K562 (cell line): ENCODE data around the gene HDAC7. TPM values are rescaled to one million over a fixed set of nuclear protein-coding genes. Genes with fewer than 3 reads are reported as not detected.

ENCODE experiments used
- ARID1B ChIP-seq: fragments of 450-650 bp; IDR thresholded peaks from 2 replicates; pipeline ENCODE4 v1.6.1; 2016; ENCODE audit warnings: antibody characterized with exemption, mild to moderate bottlenecking, inconsistent platforms
- FOS ChIP-seq: IDR thresholded peaks from 3 replicates; pipeline ENCODE4 v1.6.1; 2011; ENCODE audit not compliant: insufficient read length; ENCODE audit errors: extremely low read depth
- JUNB ChIP-seq: fragments of 450-650 bp; formaldehyde crosslinking; conservative IDR thresholded peaks from 2 replicates; pipeline ENCODE4 v1.4.0; 2020; ENCODE audit warnings: mild to moderate bottlenecking
- PHF8 ChIP-seq: fragments of 200-600 bp; sonication (generic); IDR thresholded peaks from 2 replicates; pipeline ENCODE4 v1.6.1; 2012; ENCODE audit warnings: mixed run types, mild to moderate bottlenecking, inconsistent platforms, low read length, moderate library complexity, borderline replicate concordance
- POLR2AphosphoS5 ChIP-seq: IDR thresholded peaks from 2 replicates; pipeline ENCODE4 v1.6.1; 2011; ENCODE audit warnings: mild to moderate bottlenecking, low read depth, low read length, moderate library complexity; ENCODE audit not compliant: control insufficient read depth, insufficient read depth
- PREB ChIP-seq: sonication (generic); formaldehyde crosslinking; IDR thresholded peaks from 2 replicates; pipeline ENCODE4 v1.8.1; 2023; ENCODE audit warnings: mild to moderate bottlenecking, missing genetic modification reagents
- PTTG1 ChIP-seq: fragments of 450-650 bp; IDR thresholded peaks from 2 replicates; pipeline ENCODE4 v1.6.1; 2016; ENCODE audit warnings: low read depth, mild to moderate bottlenecking, missing genetic modification characterization, missing compliant biosample characterization
- SMARCA5 ChIP-seq: fragments of 450-650 bp; IDR thresholded peaks from 2 replicates; pipeline ENCODE4 v1.6.1; 2016
- TAF9B ChIP-seq: fragments of 450-650 bp; IDR thresholded peaks from 2 replicates; pipeline ENCODE4 v1.6.1; 2018; ENCODE audit warnings: mild to moderate bottlenecking; ENCODE audit not compliant: partially characterized antibody
- ZBTB40 ChIP-seq, 2 experiments: fragments of 450-650 bp in 1 of 2; sonication (generic) in 1 of 2; formaldehyde crosslinking in 1 of 2; IDR thresholded peaks; 2 replicates each; pipeline versions ENCODE4 v1.7.1 to v1.9.0; 2016 to 2022; ENCODE audit warnings: inconsistent platforms in 1 of 2, mild to moderate bottlenecking in 1 of 2, missing genetic modification reagents in 1 of 2
- ZNF253 ChIP-seq: fragments of 250-450 bp; sonication (Bioruptor Pico); conservative IDR thresholded peaks from 2 replicates; pipeline ENCODE4 v1.6.1; 2021; ENCODE audit warnings: mild to moderate bottlenecking
- polyA plus RNA-seq, 8 experiments: library from polyadenylated mRNA; depleted of rRNA in 4 of 8; stranded (reverse) in 5 of 8; unstranded in 3 of 8; fragments of >200 nt; fragmentation: Nextera tagmentation in 2 of 8; fragmentation: Illumina TruSeq in 1 of 8; extraction: Ambion mirVana in 2 of 8; extraction: Trizol in 1 of 8; gene quantifications; 2 replicates each; pipeline versions ENCODE4 v1.2.1 to v1.2.3, GENCODE V29; 2011 to 2014; ENCODE audit warnings: inconsistent platforms in 1 of 8, missing spikeins in 1 of 8
- total RNA-seq, 7 experiments: library from RNA; depleted of rRNA in 6 of 7; stranded (reverse); fragments of >200 nt in 6 of 7; fragmentation: Illumina TruSeq in 2 of 7; extraction: Trizol in 2 of 7; gene quantifications; 2 replicates each; pipeline versions ENCODE4 v1.2.1 to v1.2.3, GENCODE V29; 2011 to 2021; ENCODE audit warnings: low replicate concordance in 1 of 7
- TF ChIP-seq, protein P1 (sequence below): fragments of 450-650 bp; IDR thresholded peaks from 2 replicates; pipeline ENCODE4 v1.7.0; 2016; ENCODE audit warnings: borderline replicate concordance

Gene HDAC7
- total and polyA plus RNA-seq, 9 of the 15 experiments (the other 6 are each of a cell fraction or from before 2014, with no cell fraction given): 2.5 to 129 (median 31.1) TPM

- TF ChIP-seq ARID1B (peak; percentile 61), TAF9B (no peak), ZNF253 (CRISPR knock-in tag) (no peak), PTTG1 (no peak), ZBTB40 (IDR thresholded peaks at IDR 0.05) (no peak), ZBTB40 (CRISPR knock-in tag; IDR thresholded peaks at IDR 0.05) (no peak), JUNB (CRISPR knock-in tag) (peak; percentile 91), FOS (peak; percentile 4), PHF8 (no peak), SMARCA5 (no peak), PREB (CRISPR knock-in tag) (no peak), POLR2AphosphoS5 (no peak)
- TF ChIP-seq, protein P1, sequence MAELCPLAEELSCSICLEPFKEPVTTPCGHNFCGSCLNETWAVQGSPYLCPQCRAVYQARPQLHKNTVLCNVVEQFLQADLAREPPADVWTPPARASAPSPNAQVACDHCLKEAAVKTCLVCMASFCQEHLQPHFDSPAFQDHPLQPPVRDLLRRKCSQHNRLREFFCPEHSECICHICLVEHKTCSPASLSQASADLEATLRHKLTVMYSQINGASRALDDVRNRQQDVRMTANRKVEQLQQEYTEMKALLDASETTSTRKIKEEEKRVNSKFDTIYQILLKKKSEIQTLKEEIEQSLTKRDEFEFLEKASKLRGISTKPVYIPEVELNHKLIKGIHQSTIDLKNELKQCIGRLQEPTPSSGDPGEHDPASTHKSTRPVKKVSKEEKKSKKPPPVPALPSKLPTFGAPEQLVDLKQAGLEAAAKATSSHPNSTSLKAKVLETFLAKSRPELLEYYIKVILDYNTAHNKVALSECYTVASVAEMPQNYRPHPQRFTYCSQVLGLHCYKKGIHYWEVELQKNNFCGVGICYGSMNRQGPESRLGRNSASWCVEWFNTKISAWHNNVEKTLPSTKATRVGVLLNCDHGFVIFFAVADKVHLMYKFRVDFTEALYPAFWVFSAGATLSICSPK: no peak
Measured at GRCh38 chr12:47867495-47867941, 47.8 kb upstream of the HDAC7 start (continued).
